ENCODE data around the gene HES5.

- TF ChIP-seq CTCF (IDR thresholded peaks at IDR 0.05; ENCODE audit: insufficient read depth, low read length, poor library complexity, severe bottlenecking) (no peak), EZH2phosphoT487 (conservative IDR thresholded peaks at IDR 0.05; ENCODE audit: low read length) (no peak)
These were observed 43.5 kb downstream of the HES5 start for GRCh38 chr1:2486558-2486957.

Data from SU-DHL-6 (cell line).